Subcutaneous adipose tissue (tissue), 4 donors: Measurements from ENCODE around the gene IQCH. TPM values are rescaled to one million over a fixed set of nuclear protein-coding genes. Genes with fewer than 3 reads are reported as not detected.

Experiments
- CTCF ChIP-seq: fragments of 450-650 bp; IDR thresholded peaks from one replicate; pipeline ENCODE4 v1.5.1; 2016; ENCODE audit warnings: low read depth, mild to moderate bottlenecking, control low read depth, antibody characterized with exemption, moderate library complexity
- total RNA-seq, 4 donors: library from RNA; depleted of rRNA; stranded (reverse); fragments of >200 nt; gene quantifications; one replicate each; pipeline ENCODE4 v1.1.0, GENCODE V29; 2016

IQCH gene
- total RNA-seq, 4 donors from 2014 or later, result 0.51 to 1.5 (median 0.88) TPM; not detected in 1

GRCh38 chr15:67385971-67386370, 131.4 kb downstream of the IQCH start:
- TF ChIP-seq CTCF, result no peak

GRCh38 chr15:67386947-67387346, 132.4 kb downstream of the IQCH start:
- TF ChIP-seq CTCF, result no peak

- no peak for TF ChIP-seq CTCF
Measured at GRCh38 chr15:67389975-67390374, 135.4 kb downstream of the IQCH start.

- no peak for TF ChIP-seq CTCF
Measured at GRCh38 chr15:67394873-67395639, 140.5 kb downstream of the IQCH start.

GRCh38 chr15:67396114-67396513, 141.5 kb downstream of the IQCH start:
- no peak for TF ChIP-seq CTCF

- TF ChIP-seq CTCF, result no peak
Measured at GRCh38 chr15:67397139-67397538, 142.6 kb downstream of the IQCH start.

- TF ChIP-seq CTCF, result no peak
Measured at GRCh38 chr15:67399925-67400324, 145.3 kb downstream of the IQCH start.
